Immature natural killer cell (primary cell): Measurements from ENCODE around the gene KYNU. TPM values are rescaled to one million over a fixed set of nuclear protein-coding genes. Genes with fewer than 3 reads are reported as not detected.

Experiments
- DNase-seq, 3 donors: peaks; one replicate each; pipeline ENCODE4 v3.0.0; 2022; ENCODE audit warnings: mixed read lengths in 1 of 3
- H3K27ac Mint-ChIP-seq, 6 donors: one replicate each; pipeline ENCODE4 v1.8.0; 2020; ENCODE audit warnings: mixed read lengths in 6 of 6, mild to moderate bottlenecking in 5 of 6, inconsistent platforms in 4 of 6, moderate library complexity in 3 of 6
- H3K27me3 Mint-ChIP-seq, 3 donors: one replicate each; pipeline ENCODE4 v1.8.0; 2020 to 2021; ENCODE audit warnings: low read depth in 3 of 3, mild to moderate bottlenecking in 3 of 3, mixed read lengths in 3 of 3, moderate library complexity in 3 of 3, inconsistent platforms in 1 of 3
- H3K36me3 Mint-ChIP-seq, 3 donors: one replicate each; pipeline ENCODE4 v1.8.0; 2020; ENCODE audit warnings: mixed read lengths in 3 of 3, inconsistent platforms in 2 of 3, mild to moderate bottlenecking in 2 of 3
- H3K4me1 Mint-ChIP-seq, 2 donors: one replicate each; pipeline ENCODE4 v1.8.0; 2020; ENCODE audit warnings: inconsistent platforms in 2 of 2, mild to moderate bottlenecking in 2 of 2, mixed read lengths in 2 of 2, moderate library complexity in 1 of 2
- H3K4me3 Mint-ChIP-seq, 5 donors: one replicate each; pipeline ENCODE4 v1.8.0; 2020; ENCODE audit warnings: mild to moderate bottlenecking in 5 of 5, mixed read lengths in 5 of 5, inconsistent platforms in 3 of 5, moderate library complexity in 3 of 5
- H3K9me3 Mint-ChIP-seq, 6 donors: one replicate each; pipeline ENCODE4 v1.8.0; 2020; ENCODE audit warnings: mild to moderate bottlenecking in 6 of 6, mixed read lengths in 6 of 6, inconsistent platforms in 4 of 6, moderate library complexity in 3 of 6
- polyA plus RNA-seq, 3 donors: library from polyadenylated mRNA; unstranded; fragments of 300-500 nt; fragmentation: Illumina TruSeq; gene quantifications; one replicate each; pipeline ENCODE4 v1.2.3, GENCODE V29; 2021

KYNU gene
- polyA plus RNA-seq, 3 donors from 2014 or later: 0.84 to 4.4 (median 4.3) TPM

- H3K4me1 Mint-ChIP-seq: no peaks in the 10 kb centered on the region
- no peak for DNase-seq
- H3K27me3 Mint-ChIP-seq: peaks cover 0 to 2% (median 2%) of the 10 kb centered on the region in 3 donors
- H3K36me3 Mint-ChIP-seq: no peaks in the 10 kb centered on the region
- no peak overlapping the region for H3K27ac Mint-ChIP-seq
- no peak overlapping the region for H3K4me3 Mint-ChIP-seq
- H3K9me3 Mint-ChIP-seq: no peaks in the 10 kb centered on the region
Observed at GRCh38 chr2:142973822-142974207, 96.4 kb downstream of the KYNU start.

- Mint-ChIP-seq H3K36me3 (no peaks in the 10 kb centered on the region), H3K4me1 (no peaks in the 10 kb centered on the region), H3K4me3 (no peak overlapping the region), H3K27ac (no peak overlapping the region), H3K27me3 (peaks cover 0 to 2% (median 2%) of the 10 kb centered on the region in 3 donors), H3K9me3 (no peaks in the 10 kb centered on the region)
- no peak for DNase-seq
Observed at GRCh38 chr2:142974288-142975024, 97.0 kb downstream of the KYNU start.

GRCh38 chr2:142975239-142975638, 97.8 kb downstream of the KYNU start:
- Mint-ChIP-seq H3K9me3 (no peaks in the 10 kb centered on the region), H3K27me3 (peaks cover 0 to 2% (median 2%) of the 10 kb centered on the region in 3 donors), H3K4me1 (no peaks in the 10 kb centered on the region), H3K27ac (no peak overlapping the region), H3K4me3 (no peak overlapping the region), H3K36me3 (no peaks in the 10 kb centered on the region)
- DNase-seq: no peak

- H3K27ac Mint-ChIP-seq: no peak overlapping the region
- no peaks in the 10 kb centered on the region for H3K4me1 Mint-ChIP-seq
Observed at GRCh38 chr2:142980246-142981068, 103.0 kb downstream of the KYNU start.

GRCh38 chr2:142981069-142981378, 103.6 kb downstream of the KYNU start:
- Mint-ChIP-seq H3K9me3 (no peaks in the 10 kb centered on the region), H3K27me3 (peaks cover 0 to 4% (median 3%) of the 10 kb centered on the region in 3 donors), H3K4me1 (no peaks in the 10 kb centered on the region), H3K36me3 (no peaks in the 10 kb centered on the region), H3K4me3 (no peak overlapping the region), H3K27ac (no peak overlapping the region)
- no peak for DNase-seq

More at GRCh38 chr2:142980246-142981068, 103.0 kb downstream of the KYNU start:
- H3K27me3 Mint-ChIP-seq: peaks cover 0 to 4% (median 3%) of the 10 kb centered on the region in 3 donors
- no peak overlapping the region for H3K4me3 Mint-ChIP-seq
- no peak for DNase-seq
- no peaks in the 10 kb centered on the region for H3K36me3 Mint-ChIP-seq
- H3K9me3 Mint-ChIP-seq: no peaks in the 10 kb centered on the region

- Mint-ChIP-seq H3K4me3 (no peak overlapping the region), H3K36me3 (no peaks in the 10 kb centered on the region), H3K4me1 (no peaks in the 10 kb centered on the region), H3K9me3 (no peaks in the 10 kb centered on the region), H3K27ac (no peak overlapping the region), H3K27me3 (peaks cover 0 to 4% (median 3%) of the 10 kb centered on the region in 3 donors)
- no peak for DNase-seq
Observed at GRCh38 chr2:142981756-142982155, 104.3 kb downstream of the KYNU start.

GRCh38 chr2:142983174-142983573, 105.7 kb downstream of the KYNU start:
- H3K9me3 Mint-ChIP-seq: no peaks in the 10 kb centered on the region
- H3K4me1 Mint-ChIP-seq: no peaks in the 10 kb centered on the region
- peaks cover 0 to 3% (median 1%) of the 10 kb centered on the region in 3 donors for H3K27me3 Mint-ChIP-seq
- H3K4me3 Mint-ChIP-seq: no peak overlapping the region
- H3K27ac Mint-ChIP-seq: no peak overlapping the region
- no peak for DNase-seq
- H3K36me3 Mint-ChIP-seq: no peaks in the 10 kb centered on the region

- Mint-ChIP-seq H3K4me3 (no peak overlapping the region), H3K27me3 (peaks cover 0 to 3% (median 1%) of the 10 kb centered on the region in 3 donors), H3K36me3 (no peaks in the 10 kb centered on the region), H3K4me1 (peaks cover 0 to 5% of the 10 kb centered on the region in 2 donors), H3K27ac (no peak overlapping the region), H3K9me3 (no peaks in the 10 kb centered on the region)
- DNase-seq: no peak
Observed at GRCh38 chr2:142984657-142985056, 107.2 kb downstream of the KYNU start.

GRCh38 chr2:142987044-142987443, 109.6 kb downstream of the KYNU start:
- Mint-ChIP-seq H3K9me3 (no peaks in the 10 kb centered on the region), H3K4me3 (no peak overlapping the region), H3K27ac (no peak overlapping the region), H3K36me3 (no peaks in the 10 kb centered on the region), H3K4me1 (peaks cover 0 to 5% of the 10 kb centered on the region in 2 donors), H3K27me3 (peaks cover 0 to 3% (median 0%) of the 10 kb centered on the region in 3 donors)
- DNase-seq: no peak

- peak; percentile 3 to 12 (median 6) for DNase-seq
- no peak overlapping the region for H3K27ac Mint-ChIP-seq
Observed at GRCh38 chr2:142989273-142990204, 112.1 kb downstream of the KYNU start.

GRCh38 chr2:142991295-142991694, 113.8 kb downstream of the KYNU start:
- H3K4me1 Mint-ChIP-seq: peaks cover 0 to 5% of the 10 kb centered on the region in 2 donors
- no peaks in the 10 kb centered on the region for H3K27me3 Mint-ChIP-seq

More at GRCh38 chr2:142989273-142990204, 112.1 kb downstream of the KYNU start:
- Mint-ChIP-seq H3K27me3 (no peaks in the 10 kb centered on the region), H3K4me3 (no peak overlapping the region), H3K36me3 (no peaks in the 10 kb centered on the region), H3K4me1 (peaks cover 0 to 5% of the 10 kb centered on the region in 2 donors), H3K9me3 (no peaks in the 10 kb centered on the region)

GRCh38 chr2:142992840-142993239, 115.4 kb downstream of the KYNU start:
- Mint-ChIP-seq H3K36me3 (no peaks in the 10 kb centered on the region), H3K9me3 (no peaks in the 10 kb centered on the region), H3K4me3 (no peak overlapping the region), H3K4me1 (peaks cover 0 to 5% of the 10 kb centered on the region in 2 donors), H3K27ac (no peak overlapping the region), H3K27me3 (peaks cover 0 to 7% (median 0%) of the 10 kb centered on the region in 3 donors)
- DNase-seq: no peak

More at GRCh38 chr2:142991295-142991694, 113.8 kb downstream of the KYNU start:
- Mint-ChIP-seq H3K4me3 (no peak overlapping the region), H3K9me3 (no peaks in the 10 kb centered on the region), H3K36me3 (no peaks in the 10 kb centered on the region), H3K27ac (no peak overlapping the region)
- no peak for DNase-seq

- H3K4me3 Mint-ChIP-seq: no peak overlapping the region
Observed at GRCh38 chr2:142993771-142994170, 116.3 kb downstream of the KYNU start.

More at GRCh38 chr2:142993771-142994170, 116.3 kb downstream of the KYNU start:
- no peak for DNase-seq
- no peaks in the 10 kb centered on the region for H3K9me3 Mint-ChIP-seq
- H3K27ac Mint-ChIP-seq: no peak overlapping the region
- no peaks in the 10 kb centered on the region for H3K36me3 Mint-ChIP-seq
- peaks cover 0 to 7% (median 0%) of the 10 kb centered on the region in 3 donors for H3K27me3 Mint-ChIP-seq
- peaks cover 0 to 5% of the 10 kb centered on the region in 2 donors for H3K4me1 Mint-ChIP-seq
